ENCODE measurements around the gene STARD7.

STARD7 gene

DNA sequence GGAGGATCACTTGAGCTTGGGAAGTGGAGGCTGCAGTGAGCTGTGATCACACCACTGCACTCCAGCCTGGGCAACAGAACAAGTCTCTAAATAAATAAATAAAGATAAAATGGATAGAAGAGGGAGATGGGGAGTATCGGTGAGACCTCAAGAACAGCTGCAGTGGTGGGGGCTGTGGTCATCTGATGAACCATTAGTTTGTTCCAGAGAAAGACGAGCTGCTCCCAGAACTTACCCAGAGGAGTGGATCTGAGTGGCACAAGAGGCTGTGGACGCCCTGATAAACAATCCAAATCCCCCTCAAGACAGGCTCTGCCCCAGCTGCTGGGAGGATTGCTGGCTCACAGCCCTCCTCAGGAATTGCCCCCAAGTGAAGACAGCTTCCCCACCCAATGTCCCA is 30.5 kb upstream of the STARD7 start:
- H3K4me1 ChIP-seq (ENCODE audit: insufficient read depth, low read length, poor library complexity, severe bottlenecking): peaks cover 22% of the 10 kb centered on the region
- no peak overlapping the region for H3K4me2 ChIP-seq (ENCODE audit: low read depth, low read length, poor library complexity, severe bottlenecking)
- no peaks in the 10 kb centered on the region; the same call in 1 of the 2 replicates for H3K36me3 ChIP-seq (ENCODE audit: insufficient read depth, low read length)
- H3F3A ChIP-seq (ENCODE audit: low read depth): no peaks in the 10 kb centered on the region
- no peak for TF ChIP-seq EZH2phosphoT487 (IDR thresholded peaks at IDR 0.05; ENCODE audit: borderline replicate concordance)
- TF ChIP-seq, protein P1, sequence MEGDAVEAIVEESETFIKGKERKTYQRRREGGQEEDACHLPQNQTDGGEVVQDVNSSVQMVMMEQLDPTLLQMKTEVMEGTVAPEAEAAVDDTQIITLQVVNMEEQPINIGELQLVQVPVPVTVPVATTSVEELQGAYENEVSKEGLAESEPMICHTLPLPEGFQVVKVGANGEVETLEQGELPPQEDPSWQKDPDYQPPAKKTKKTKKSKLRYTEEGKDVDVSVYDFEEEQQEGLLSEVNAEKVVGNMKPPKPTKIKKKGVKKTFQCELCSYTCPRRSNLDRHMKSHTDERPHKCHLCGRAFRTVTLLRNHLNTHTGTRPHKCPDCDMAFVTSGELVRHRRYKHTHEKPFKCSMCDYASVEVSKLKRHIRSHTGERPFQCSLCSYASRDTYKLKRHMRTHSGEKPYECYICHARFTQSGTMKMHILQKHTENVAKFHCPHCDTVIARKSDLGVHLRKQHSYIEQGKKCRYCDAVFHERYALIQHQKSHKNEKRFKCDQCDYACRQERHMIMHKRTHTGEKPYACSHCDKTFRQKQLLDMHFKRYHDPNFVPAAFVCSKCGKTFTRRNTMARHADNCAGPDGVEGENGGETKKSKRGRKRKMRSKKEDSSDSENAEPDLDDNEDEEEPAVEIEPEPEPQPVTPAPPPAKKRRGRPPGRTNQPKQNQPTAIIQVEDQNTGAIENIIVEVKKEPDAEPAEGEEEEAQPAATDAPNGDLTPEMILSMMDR (conservative IDR thresholded peaks at IDR 0.05; ENCODE audit: low read length): no peak
- H3K27me3 ChIP-seq (ENCODE audit: insufficient read depth, low read length, poor library complexity, severe bottlenecking): no peaks in the 10 kb centered on the region
- H3K4me3 ChIP-seq (ENCODE audit: low read length, poor library complexity, severe bottlenecking): no peak overlapping the region
- no peaks in the 10 kb centered on the region for H4K20me1 ChIP-seq (ENCODE audit: insufficient read depth, low read length, poor library complexity, severe bottlenecking)
- no peaks in the 10 kb centered on the region for H3K79me2 ChIP-seq (ENCODE audit: insufficient read depth, low read length)
- H3K9me2 ChIP-seq (replicated peaks; ENCODE audit: low read depth, low read length): no peaks in the 10 kb centered on the region
- no peak overlapping the region for H3K9ac ChIP-seq (ENCODE audit: low read depth, low read length, poor library complexity, severe bottlenecking)
- H2AFZ ChIP-seq (ENCODE audit: low read length): no peak overlapping the region
- H3K9me3 ChIP-seq (ENCODE audit: insufficient read depth, low read depth, low read length): no peaks in the 10 kb centered on the region

- Histone ChIP-seq H3K79me2 (ENCODE audit: insufficient read depth, low read length) (no peaks in the 10 kb centered on the region), H3K27me3 (ENCODE audit: insufficient read depth, low read length, poor library complexity, severe bottlenecking) (no peaks in the 10 kb centered on the region), H4K20me1 (ENCODE audit: insufficient read depth, low read length, poor library complexity, severe bottlenecking) (no peaks in the 10 kb centered on the region), H2AFZ (ENCODE audit: low read length) (no peak overlapping the region), H3K4me2 (ENCODE audit: low read depth, low read length, poor library complexity, severe bottlenecking) (no peak overlapping the region), H3K36me3 (ENCODE audit: insufficient read depth, low read length) (no peaks in the 10 kb centered on the region; the same call in 1 of the 2 replicates), H3K4me1 (ENCODE audit: insufficient read depth, low read length, poor library complexity, severe bottlenecking) (peaks cover 22% of the 10 kb centered on the region), H3K9ac (ENCODE audit: low read depth, low read length, poor library complexity, severe bottlenecking) (no peak overlapping the region), H3K9me3 (ENCODE audit: insufficient read depth, low read depth, low read length) (no peaks in the 10 kb centered on the region), H3F3A (ENCODE audit: low read depth) (no peaks in the 10 kb centered on the region), H3K4me3 (ENCODE audit: low read length, poor library complexity, severe bottlenecking) (no peak overlapping the region), H3K9me2 (replicated peaks; ENCODE audit: low read depth, low read length) (no peaks in the 10 kb centered on the region)
- TF ChIP-seq, protein P1 (conservative IDR thresholded peaks at IDR 0.05; ENCODE audit: low read length): no peak
- TF ChIP-seq EZH2phosphoT487 (IDR thresholded peaks at IDR 0.05; ENCODE audit: borderline replicate concordance): no peak
These were observed 29.6 kb upstream of the STARD7 start for GRCh38 chr2:96238266-96238665.

DNA sequence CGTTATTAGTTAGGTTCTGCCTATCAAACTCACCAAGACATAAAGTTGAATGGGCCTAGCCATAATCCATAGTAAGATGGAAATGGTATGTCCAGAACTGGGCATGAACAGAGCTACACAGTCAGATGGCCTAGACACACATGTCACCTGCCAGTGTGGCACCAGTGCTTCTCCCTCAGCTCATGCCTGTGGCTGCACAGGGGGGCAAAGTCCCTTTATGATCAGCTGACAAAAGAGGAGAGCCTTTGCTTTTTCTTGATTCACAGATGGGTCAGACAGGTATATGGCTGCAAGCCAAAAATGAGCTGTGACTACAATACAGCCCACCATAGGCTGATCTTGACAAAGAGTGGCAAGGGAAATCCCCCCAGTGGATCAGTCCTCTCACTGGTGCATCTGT is 28.3 kb upstream of the STARD7 start:
- Histone ChIP-seq H3K79me2 (ENCODE audit: insufficient read depth, low read length) (no peaks in the 10 kb centered on the region), H3K4me3 (ENCODE audit: low read length, poor library complexity, severe bottlenecking) (no peak overlapping the region), H3K9ac (ENCODE audit: low read depth, low read length, poor library complexity, severe bottlenecking) (no peak overlapping the region), H3K9me2 (replicated peaks; ENCODE audit: low read depth, low read length) (no peaks in the 10 kb centered on the region), H3K36me3 (ENCODE audit: insufficient read depth, low read length) (no peaks in the 10 kb centered on the region; the same call in 1 of the 2 replicates), H2AFZ (ENCODE audit: low read length) (no peak overlapping the region), H4K20me1 (ENCODE audit: insufficient read depth, low read length, poor library complexity, severe bottlenecking) (no peaks in the 10 kb centered on the region), H3F3A (ENCODE audit: low read depth) (no peaks in the 10 kb centered on the region), H3K4me2 (ENCODE audit: low read depth, low read length, poor library complexity, severe bottlenecking) (no peak overlapping the region), H3K9me3 (ENCODE audit: insufficient read depth, low read depth, low read length) (no peaks in the 10 kb centered on the region), H3K4me1 (ENCODE audit: insufficient read depth, low read length, poor library complexity, severe bottlenecking) (peaks cover 13% of the 10 kb centered on the region), H3K27me3 (ENCODE audit: insufficient read depth, low read length, poor library complexity, severe bottlenecking) (no peaks in the 10 kb centered on the region)
- TF ChIP-seq, protein P1 (conservative IDR thresholded peaks at IDR 0.05; ENCODE audit: low read length): no peak
- TF ChIP-seq EZH2phosphoT487 (IDR thresholded peaks at IDR 0.05; ENCODE audit: borderline replicate concordance): no peak

Measured in Loucy (cell line).